ENCODE results near the gene VARS1. TPM values are rescaled to one million over a fixed set of nuclear protein-coding genes. Genes with fewer than 3 reads are reported as not detected.
"Not testable (repeated sequence)": the region's sequence is repeated elsewhere in the genome, so short reads cannot be mapped to it uniquely, and the experiment has no call there.

The VARS1 gene
- total RNA-seq, 1 experiment from 2014 or later: 107 TPM

DNA sequence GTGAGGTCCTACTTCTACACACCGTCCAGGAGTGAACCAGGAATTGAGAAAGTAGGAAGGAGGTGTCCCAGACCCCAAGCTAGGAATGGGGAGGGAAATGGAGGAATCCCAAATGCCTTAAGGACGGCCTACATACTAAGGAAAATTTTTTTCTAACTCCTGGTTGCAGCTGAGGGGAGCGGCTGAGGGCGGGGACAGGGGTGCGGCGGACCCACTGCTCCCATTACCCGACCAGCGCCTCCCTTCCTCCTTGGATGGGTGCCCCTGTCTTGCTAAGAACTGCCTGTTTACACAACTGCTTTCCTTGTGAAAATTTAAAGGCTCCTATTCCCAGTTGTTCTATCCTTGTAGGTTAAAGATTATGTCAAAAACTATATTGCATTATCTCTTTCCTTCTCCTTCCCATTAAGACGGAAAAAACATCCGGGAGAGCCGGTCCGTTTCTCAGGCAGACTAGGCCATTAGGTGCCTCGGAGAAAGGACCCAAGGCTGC, 31.3 kb upstream of the VARS1 start:
- Histone ChIP-seq H3K36me3 (no peaks in the 10 kb centered on the region), H3K9me3 (no peaks in the 10 kb centered on the region), H3K27me3 (no peaks in the 10 kb centered on the region), H3K4me3 (peak overlapping the region; percentile 65)
- DNase-seq: peak; percentile 87

DNA sequence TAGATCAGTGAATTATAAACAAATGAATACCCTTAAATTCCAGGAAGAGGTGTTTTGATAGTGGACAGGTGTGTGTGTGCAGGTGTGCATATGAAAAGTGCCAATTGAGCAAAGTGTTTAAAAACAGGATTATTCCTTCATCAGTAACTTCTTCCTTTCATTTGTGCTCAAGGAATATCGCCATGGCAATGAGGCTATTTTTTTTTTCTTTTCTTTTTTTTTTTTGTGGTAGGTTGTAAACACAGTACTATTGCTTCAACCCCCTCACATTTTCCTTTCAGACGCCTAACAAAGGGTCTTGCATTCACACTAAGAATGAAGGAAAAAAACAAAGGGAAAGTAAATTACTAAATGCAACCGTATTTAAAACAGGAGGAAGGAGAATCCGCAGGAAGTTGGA, 30.0 kb upstream of the VARS1 start:
- H3K27me3 ChIP-seq: no peaks in the 10 kb centered on the region
- H3K4me3 ChIP-seq: no peak overlapping the region
- no peaks in the 10 kb centered on the region for H3K9me3 ChIP-seq
- no peak for DNase-seq
- no peaks in the 10 kb centered on the region for H3K36me3 ChIP-seq

DNA sequence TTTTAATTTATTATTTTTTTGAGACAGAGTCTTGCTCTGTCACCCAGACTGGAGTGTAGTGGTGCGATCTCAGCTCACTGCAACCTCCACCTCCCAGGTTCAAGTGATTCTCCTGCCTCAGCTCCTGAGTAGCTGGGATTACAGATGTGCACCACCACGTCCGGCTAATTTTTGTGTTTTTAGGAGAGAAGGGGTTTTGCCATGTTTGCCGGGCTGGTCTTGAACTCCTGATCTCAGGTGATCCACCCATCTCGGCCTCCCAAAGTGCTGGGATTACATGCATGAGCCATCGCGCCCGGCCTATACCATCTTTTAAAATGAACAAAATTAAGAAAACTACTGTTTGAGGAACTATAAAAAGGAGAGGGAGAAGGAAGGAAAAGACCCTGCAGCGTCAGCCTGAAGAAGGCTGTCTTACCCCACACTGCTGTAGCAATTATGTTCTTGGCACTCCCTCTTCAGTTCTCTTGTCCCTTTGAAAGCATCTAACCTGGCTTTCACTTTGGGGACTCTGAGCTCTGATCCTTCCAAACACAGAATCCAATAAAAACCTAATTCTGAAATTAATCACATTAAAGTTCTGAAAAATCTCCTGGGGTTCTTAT, 28.1 kb upstream of the VARS1 start:
- not testable (repeated sequence) for H3K36me3 ChIP-seq, H3K4me3 ChIP-seq, H3K27me3 ChIP-seq, DNase-seq, H3K9me3 ChIP-seq

DNA sequence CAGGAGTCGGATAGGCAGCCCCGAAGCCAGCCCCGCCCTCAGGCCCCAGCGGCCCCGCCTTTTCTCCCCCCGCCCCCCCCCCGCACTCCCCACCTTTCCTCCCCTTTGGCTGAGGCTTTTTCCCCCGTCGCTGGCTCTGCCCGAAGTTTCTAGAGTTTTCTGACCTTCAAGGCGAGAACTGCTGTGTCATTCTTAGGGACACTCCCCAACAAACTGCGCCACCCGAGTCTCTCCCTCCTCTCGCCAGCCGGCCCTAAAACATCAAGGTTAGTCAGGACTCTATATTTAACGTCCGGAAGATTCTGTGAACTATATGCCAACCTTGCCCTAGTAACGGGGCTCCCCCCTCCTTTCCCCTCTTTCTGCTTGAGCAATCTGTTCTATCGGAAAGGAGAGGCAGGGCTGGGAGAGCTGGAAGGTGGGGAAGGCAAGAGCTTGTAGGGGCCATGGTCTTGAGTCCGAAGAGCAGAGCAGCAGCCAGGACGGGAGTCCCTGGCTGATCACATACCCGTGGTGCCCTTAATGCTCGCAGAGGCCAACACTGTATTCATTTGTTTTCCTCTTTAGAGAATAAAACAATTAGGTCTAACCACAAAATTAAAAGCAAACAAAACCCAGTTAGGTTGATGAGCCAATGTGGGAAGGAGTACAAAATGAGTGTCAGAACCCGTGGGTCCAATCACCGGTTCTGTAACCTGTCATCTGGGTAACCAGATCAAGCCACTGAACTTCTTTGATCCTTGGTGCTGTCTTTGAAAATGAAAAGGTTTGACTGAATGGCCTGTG, 26.7 kb upstream of the VARS1 start:
- peak; percentile 79 for DNase-seq

DNA sequence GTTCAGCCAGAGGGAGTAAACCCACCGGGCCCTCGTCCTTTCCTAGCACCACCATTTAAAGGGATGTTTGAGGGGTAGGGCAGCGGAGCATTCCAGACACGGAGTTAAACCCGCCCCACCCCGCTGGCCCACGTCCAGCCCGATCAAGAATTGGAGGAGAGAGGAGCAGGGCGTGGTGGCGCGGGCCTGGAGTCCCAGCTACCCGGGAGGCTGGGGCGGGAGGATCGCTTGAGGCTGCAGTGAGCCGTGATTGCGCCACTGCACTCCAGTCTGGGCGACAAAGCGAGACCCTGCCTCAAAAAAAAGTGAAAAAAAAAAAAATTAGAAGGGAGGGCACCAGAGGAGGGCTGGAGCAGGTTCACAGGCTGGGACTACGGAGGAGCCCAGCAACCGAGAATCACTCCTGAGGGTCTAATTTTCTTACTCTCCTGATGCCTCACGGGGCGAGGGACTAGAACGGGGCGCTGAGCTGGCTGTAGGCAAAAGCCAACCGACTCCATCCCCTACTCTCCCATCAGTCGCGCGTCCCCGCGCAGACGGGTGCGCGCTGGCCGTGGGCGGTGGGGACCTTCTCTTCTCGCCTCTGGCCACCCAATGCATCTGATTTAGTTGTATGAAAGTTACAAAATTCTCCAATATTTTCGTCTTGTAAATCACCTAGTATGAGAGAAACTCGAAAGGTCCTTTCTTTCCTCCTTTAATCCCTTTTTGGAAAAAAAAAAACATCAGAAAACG, 25.9 kb upstream of the VARS1 start:
- peak overlapping the region; percentile 57 for H3K4me3 ChIP-seq
- peak; percentile 56 for DNase-seq

More for the DNA sequence above, 26.7 kb upstream of the VARS1 start:
- peak overlapping the region; percentile 57 for H3K4me3 ChIP-seq
- no peaks in the 10 kb centered on the region for H3K27me3 ChIP-seq
- H3K9me3 ChIP-seq: no peaks in the 10 kb centered on the region
- H3K36me3 ChIP-seq: no peaks in the 10 kb centered on the region; the same call in 1 of the 2 replicates

DNA sequence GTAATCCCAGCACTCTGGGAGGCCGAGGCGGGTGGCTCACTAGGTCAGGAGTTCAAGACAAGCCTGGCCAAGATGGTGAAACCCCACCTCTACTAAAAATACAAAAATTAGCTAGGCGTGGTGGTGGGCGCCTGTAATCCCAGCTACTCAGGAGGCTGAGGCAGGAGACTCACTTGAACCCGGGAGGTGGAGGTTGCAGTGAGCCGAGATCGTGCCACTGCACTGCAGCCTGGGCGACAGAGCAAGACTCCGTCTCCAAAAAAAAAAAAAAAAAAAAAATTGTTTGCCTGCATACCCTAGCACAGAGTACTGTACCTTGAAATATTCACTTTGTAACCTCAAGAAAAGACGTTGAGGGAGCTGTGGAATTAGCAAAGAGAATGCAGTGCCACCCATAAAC, 24.8 kb upstream of the VARS1 start:
- H3K4me3 ChIP-seq, H3K36me3 ChIP-seq, H3K9me3 ChIP-seq, DNase-seq, H3K27me3 ChIP-seq: not testable (repeated sequence)

More for the DNA sequence above, 25.9 kb upstream of the VARS1 start:
- Histone ChIP-seq H3K36me3 (no peaks in the 10 kb centered on the region; the same call in 1 of the 2 replicates), H3K9me3 (no peaks in the 10 kb centered on the region), H3K27me3 (no peaks in the 10 kb centered on the region)

DNA sequence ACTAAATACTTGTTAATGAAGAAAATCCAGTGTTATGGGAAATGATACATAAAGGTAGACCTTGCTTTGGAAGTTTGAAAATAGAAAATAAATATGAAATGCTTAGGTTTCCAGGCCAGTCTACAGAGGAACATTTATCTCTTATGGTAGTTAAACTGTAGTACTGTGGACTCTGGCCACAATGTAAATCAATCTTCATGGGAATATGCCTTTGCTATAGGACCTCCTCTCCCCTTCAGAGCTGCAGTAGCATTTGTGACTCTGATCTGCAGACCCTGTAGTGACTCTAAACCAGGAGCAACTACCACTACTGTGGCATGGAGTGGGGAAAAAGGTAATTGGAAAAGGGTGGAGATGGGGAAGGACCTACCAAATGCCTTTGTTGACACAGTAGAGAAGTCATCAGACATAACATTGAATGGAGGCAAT, 24.3 kb upstream of the VARS1 start:
- H3K36me3 ChIP-seq: no peaks in the 10 kb centered on the region; the same call in 1 of the 2 replicates
- H3K4me3 ChIP-seq: no peak overlapping the region
- H3K27me3 ChIP-seq: no peaks in the 10 kb centered on the region
- no peak for DNase-seq
- H3K9me3 ChIP-seq: no peaks in the 10 kb centered on the region

DNA sequence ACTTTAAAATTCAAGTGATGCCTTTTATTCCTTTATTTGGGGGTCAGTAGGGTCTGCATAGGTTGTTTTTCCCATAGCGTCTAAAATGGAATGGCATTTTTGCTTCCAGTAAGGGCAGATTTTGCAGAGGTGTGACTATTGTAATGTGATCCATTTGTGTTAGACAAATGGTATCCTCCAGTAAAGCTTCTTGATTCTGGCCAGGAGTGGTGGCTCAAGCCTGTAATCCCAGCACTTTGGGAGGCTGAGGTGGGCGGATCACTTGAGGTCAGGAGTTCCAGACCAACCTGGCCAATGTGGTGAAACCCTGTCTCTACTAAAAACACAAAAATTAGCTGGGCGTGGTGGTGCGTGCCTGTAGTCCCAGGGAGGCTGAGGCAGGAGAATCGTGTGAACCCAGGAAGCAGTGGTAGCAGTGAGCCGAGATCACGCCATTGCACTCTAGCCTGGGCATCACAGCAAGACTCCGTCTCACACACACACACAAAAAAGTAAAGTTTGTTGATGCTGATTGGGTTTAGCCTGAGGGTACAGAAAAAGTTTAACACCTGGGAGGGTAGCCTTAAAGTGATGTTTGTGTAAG, 22.5 kb upstream of the VARS1 start:
- H3K27me3 ChIP-seq, DNase-seq, H3K36me3 ChIP-seq, H3K9me3 ChIP-seq: not testable (repeated sequence)
- H3K4me3 ChIP-seq: peak overlapping the region; percentile 54

DNA sequence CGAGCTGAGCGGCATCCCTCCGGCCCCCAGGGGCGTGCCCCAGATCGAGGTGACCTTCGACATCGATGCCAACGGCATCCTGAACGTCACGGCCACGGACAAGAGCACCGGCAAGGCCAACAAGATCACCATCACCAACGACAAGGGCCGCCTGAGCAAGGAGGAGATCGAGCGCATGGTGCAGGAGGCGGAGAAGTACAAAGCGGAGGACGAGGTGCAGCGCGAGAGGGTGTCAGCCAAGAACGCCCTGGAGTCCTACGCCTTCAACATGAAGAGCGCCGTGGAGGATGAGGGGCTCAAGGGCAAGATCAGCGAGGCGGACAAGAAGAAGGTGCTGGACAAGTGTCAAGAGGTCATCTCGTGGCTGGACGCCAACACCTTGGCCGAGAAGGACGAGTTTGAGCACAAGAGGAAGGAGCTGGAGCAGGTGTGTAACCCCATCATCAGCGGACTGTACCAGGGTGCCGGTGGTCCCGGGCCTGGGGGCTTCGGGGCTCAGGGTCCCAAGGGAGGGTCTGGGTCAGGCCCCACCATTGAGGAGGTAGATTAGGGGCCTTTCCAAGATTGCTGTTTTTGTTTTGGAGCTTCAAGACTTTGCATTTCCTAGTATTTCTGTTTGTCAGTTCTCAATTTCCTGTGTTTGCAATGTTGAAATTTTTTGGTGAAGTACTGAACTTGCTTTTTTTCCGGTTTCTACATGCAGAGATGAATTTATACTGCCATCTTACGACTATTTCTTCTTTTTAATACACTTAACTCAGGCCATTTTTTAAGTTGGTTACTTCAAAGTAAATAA, 21.8 kb upstream of the VARS1 start:
- peak overlapping the region; percentile 54 for H3K4me3 ChIP-seq
- H3K9me3 ChIP-seq, H3K27me3 ChIP-seq, DNase-seq, H3K36me3 ChIP-seq: not testable (repeated sequence)

DNA sequence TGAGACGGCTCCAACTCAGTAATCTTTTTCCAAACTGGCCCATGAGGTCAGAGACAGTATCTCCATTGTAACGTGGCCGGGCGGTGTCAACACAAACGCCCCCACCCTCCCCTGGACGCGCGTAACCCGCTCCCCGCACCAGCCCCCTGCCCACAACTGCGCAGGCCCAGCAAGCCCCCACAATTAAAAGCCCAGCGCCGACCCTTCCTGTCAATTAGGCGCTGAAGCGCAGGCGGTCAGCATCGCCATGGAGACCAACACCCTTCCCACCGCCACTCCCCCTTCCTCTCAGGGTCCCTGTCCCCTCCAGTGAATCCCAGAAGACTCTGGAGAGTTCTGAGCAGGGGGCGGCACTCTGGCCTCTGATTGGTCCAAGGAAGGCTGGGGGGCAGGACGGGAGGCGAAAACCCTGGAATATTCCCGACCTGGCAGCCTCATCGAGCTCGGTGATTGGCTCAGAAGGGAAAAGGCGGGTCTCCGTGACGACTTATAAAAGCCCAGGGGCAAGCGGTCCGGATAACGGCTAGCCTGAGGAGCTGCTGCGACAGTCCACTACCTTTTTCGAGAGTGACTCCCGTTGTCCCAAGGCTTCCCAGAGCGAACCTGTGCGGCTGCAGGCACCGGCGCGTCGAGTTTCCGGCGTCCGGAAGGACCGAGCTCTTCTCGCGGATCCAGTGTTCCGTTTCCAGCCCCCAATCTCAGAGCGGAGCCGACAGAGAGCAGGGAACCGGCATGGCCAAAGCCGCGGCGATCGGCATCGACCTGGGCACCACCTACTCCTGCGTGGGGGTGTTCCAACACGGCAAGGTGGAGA, 19.7 kb upstream of the VARS1 start, which contains the start of the genes HSPA1A and HSPA1L:
TSS of gene HSPA1A (plus strand) at position 519 of the 814 bp plus-strand sequence. CDS start at position 733, 214 bp downstream.
TSS of gene HSPA1L (minus strand) at position 259 of the 814 bp plus-strand sequence. CDS start 3,311 bp downstream, outside the sequence.
- peak; percentile 93 for DNase-seq
- H3K9me3 ChIP-seq: no peaks in the 10 kb centered on the region
- no peaks in the 10 kb centered on the region for H3K27me3 ChIP-seq
- no peaks in the 10 kb centered on the region; the same call in 1 of the 2 replicates for H3K36me3 ChIP-seq
- H3K4me3 ChIP-seq: peak within 1 kb of the TSS; percentile 66

DNA sequence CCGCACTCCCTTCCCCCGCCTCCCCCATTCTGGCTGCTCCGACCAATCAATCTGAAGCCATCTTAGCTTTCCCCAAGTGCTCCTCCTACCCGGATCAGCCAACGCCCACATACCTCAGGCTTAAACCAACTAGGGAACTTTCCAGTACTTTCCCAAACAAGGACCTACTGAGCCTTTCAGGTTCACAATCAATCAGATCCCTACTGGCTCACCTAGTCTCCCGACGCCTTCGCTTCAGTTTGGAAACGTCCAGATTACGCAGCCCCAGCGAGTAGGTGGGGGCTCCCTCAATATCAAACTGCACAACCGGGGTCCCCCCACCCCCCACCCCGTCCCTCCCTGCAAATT, 19.1 kb upstream of the VARS1 start:
- peak; percentile 96 for DNase-seq
- no peaks in the 10 kb centered on the region for H3K9me3 ChIP-seq
- no peaks in the 10 kb centered on the region; the same call in 1 of the 2 replicates for H3K36me3 ChIP-seq

DNA sequence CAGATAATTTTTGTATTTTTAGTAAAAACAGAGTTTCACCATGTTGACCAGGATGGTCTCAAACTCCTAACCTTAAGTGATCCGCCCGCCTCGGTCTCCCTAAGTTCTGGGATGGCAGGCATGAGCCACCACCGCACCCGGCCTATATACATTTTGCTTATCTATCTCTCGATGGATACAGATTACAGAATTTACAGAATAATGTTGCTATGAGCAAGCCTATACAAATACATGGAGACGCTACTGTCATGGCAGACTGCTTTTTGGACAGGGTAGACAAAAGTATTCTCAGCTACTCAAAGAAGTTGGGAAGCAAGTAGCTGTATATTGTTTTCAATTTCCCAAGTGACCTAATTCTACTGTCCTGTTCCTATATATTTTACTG, 17.9 kb upstream of the VARS1 start:
- Histone ChIP-seq H3K27me3 (no peaks in the 10 kb centered on the region), H3K4me3 (peak overlapping the region; percentile 37), H3K36me3 (no peaks in the 10 kb centered on the region), H3K9me3 (no peaks in the 10 kb centered on the region)
- no peak for DNase-seq

More for the DNA sequence above, 19.1 kb upstream of the VARS1 start:
- Histone ChIP-seq H3K4me3 (peak overlapping the region; percentile 66), H3K27me3 (no peaks in the 10 kb centered on the region)

DNA sequence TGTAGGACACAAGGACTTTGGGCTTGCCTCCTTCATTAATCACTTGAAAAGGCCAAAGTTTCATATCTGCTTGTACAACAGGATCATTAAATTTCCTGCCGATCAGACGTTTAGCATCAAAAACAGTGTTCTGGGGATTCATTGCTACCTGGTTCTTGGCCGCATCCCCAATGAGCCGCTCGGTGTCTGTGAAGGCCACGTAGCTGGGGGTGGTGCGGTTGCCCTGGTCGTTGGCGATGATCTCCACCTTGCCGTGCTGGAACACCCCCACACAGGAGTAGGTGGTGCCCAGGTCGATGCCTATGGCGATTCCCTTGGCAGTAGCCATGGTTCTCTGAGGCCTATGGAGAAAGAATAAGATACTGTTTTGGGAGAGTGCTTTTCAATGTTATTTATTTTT, 16.1 kb upstream of the VARS1 start:
- Histone ChIP-seq H3K27me3 (no peaks in the 10 kb centered on the region), H3K36me3 (no peaks in the 10 kb centered on the region), H3K9me3 (no peaks in the 10 kb centered on the region), H3K4me3 (no peak overlapping the region)
- DNase-seq: no peak

DNA sequence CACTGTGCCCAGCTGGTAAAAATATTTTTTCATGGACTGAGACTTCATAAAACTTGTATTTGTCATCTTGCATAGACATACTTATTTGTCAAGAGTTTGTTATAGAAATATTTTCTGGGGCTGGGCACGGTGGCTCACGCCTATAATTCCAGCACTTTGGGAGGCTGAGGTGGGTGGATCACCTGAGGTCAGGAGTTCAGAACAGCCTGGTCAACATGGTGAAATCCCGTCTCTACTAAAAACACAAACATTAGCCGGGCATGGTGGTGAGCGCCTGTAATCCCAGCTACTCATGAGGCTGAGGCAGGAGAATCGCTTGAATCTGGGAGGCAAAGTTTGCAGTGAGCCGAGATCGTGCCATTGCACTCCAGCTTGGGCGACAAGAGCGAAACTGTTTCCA, 13.0 kb upstream of the VARS1 start:
- not testable (repeated sequence) for H3K4me3 ChIP-seq, H3K9me3 ChIP-seq, H3K27me3 ChIP-seq, DNase-seq, H3K36me3 ChIP-seq
